ENCODE data around the gene SVOP.

Gene SVOP

DNA sequence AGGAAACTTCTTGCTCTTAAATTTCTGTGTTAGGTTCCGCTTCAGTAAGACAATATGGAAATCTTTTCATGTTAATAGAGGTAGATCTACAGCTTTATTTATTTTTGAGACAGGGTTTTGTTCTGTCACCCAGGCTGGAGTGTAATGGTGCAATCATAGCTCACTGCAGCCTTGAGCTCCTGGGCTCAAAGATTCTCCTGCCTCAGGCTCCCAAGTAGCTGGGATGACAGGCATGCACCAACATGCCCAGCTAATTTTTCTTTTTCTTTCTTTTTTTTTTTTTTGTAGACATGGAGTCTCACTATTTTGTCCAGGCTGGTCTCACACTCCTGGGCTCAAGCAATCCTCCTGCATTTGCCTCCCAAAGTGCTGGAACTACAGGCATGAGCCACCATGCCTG lies 70.9 kb downstream of the SVOP start:
- H3K4me3 ChIP-seq (ENCODE audit: low read length), result no peak overlapping the region
- no peak for TF ChIP-seq ZNF274 (IDR thresholded peaks at IDR 0.05; ENCODE audit: low read depth, low read length)

DNA sequence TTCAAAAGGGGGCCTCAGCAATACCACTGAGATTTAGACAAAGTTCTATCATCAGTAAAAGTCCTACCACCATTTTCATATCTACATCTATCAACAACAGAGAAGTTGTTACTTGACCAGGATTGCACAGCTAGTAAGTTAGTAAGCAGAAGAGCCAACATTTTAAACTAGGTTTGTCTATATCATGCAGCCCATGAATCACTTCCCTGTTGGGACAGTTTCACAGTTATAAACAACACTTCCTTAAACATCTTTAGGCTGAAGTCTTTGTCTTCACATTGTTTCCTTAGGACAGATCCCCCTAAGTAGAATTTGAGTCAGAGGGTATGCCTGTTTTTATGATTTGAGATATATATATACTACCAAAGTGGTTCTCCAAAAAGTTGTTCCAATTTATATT lies 72.5 kb downstream of the SVOP start:
- H3K4me3 ChIP-seq (ENCODE audit: low read length), result no peak overlapping the region
- no peak for TF ChIP-seq ZNF274 (IDR thresholded peaks at IDR 0.05; ENCODE audit: low read depth, low read length)

DNA sequence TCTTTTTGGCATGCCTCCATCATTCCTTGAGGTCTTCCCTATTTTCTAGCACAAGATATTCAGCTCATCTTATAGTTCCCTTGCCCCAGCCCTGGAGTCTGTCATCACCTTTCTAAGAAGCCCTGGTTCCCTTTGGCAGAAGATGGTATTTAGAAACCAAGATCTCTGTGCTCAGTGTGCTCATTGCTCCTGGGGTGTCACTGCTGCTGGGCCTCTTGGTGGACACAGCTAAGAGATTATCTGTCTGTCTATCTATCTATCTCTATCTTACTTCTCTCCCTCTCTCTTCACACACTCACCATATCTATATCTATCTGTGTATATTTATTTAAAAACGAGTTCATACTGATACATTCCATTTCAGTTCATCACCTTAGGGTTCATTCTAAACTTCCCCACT lies 73.8 kb downstream of the SVOP start:
- no peak for TF ChIP-seq ZNF274 (IDR thresholded peaks at IDR 0.05; ENCODE audit: low read depth, low read length)
- no peak overlapping the region for H3K4me3 ChIP-seq (ENCODE audit: low read length)

DNA sequence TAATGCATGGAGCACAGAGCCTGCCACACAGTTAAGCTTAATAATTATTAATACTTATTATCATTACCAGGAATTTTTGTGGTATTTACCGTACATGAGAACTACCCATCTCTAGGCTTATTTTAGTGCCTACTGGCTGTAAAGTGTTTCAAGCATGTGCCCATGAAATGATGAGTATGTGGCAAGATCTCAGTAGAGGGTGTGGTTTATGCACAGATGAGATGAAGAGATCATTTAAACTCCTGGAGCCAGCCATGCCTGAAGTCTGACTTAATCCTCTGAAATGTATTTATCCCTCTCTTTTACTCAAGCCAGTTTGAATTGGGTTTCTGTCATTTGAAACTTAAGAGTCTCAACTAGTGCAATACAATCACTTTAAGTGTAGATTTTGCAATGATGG lies 80.7 kb downstream of the SVOP start:
- TF ChIP-seq ZNF274 (IDR thresholded peaks at IDR 0.05; ENCODE audit: low read depth, low read length), result no peak
- H3K4me3 ChIP-seq (ENCODE audit: low read length), result no peak overlapping the region

DNA sequence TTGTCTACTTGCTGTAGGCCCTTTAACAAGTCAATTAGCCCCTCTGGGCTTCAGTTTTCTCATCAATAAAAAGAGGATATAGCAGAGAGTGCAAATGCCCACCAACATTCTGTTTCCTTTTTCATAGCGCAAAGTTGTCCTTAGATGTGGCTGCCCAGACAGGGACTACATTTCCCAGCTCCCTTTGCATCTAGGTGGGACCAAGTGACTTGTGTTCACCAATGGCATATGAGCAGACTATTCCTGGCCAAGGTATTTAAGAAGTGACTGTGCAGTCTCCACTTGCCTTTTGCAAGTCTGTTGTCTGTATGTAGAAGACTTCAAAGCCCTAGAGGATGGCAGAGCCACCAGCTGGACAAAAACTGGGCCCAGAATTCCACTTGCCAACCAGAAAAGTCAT lies 81.3 kb downstream of the SVOP start:
- no peak for TF ChIP-seq ZNF274 (IDR thresholded peaks at IDR 0.05; ENCODE audit: low read depth, low read length)
- H3K4me3 ChIP-seq (ENCODE audit: low read length), result no peak overlapping the region

DNA sequence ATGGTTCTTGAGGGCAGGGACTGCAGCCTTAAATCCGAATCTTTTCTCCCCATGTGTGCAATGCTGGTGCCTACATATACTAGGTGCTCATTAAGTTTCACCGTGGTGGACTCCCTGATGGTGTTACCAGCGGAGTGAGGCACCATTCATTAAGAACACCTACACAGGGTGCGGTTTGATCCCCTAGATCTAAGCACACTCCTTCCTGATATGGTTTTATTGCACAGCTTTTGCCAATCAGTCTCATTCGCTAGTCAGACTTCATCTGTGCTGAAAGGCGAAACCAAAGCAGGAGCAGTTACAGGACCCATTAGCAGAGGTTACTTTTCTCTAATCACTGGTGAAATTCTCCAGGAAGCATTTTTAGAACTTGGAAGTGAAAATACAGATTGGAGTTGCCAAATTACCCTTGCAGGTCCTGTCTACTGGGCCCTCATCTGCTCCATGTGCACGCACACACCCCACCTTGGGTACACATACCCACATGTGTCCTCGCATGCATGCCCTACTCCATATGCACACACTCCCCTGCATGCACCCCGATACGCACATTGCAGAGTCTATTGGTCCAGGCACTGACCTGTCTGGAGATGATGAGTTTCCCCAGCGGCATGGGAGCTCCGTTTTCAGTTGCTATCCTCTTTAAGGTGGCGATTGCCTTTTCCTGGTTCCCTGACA lies 82.5 kb downstream of the SVOP start:
- no peak for TF ChIP-seq ZNF274 (IDR thresholded peaks at IDR 0.05; ENCODE audit: low read depth, low read length)
- H3K4me3 ChIP-seq (ENCODE audit: low read length), result no peak overlapping the region

DNA sequence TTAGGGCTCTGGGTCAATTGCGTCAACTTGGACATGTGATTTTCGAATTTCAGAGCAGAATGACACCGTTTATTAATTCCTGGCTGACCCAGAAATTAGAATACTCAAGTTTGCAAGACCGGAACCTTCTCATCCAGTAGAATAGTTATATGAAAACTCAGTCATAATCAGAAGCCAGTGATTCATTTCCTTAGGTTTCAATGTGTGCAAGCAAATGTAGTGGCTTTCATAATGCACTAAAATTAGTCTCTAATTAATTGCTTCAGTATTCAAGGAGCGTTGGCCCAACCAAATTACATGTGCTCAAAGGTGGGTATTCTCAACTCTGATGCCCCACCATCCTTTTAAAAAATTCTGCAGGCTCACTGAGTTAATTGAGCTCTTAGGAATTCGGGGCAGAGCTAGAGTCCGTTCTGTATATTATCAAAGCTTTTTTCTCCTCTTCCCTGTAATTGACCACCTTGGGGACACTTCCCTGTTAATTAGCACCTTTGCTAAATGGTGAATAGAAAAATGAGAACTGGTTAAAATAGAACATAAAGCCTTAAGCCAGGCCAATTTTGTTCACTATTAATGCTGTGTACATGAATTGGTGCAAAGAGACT lies 85.6 kb downstream of the SVOP start:
- no peak for TF ChIP-seq ZNF274 (IDR thresholded peaks at IDR 0.05; ENCODE audit: low read depth, low read length)
- H3K4me3 ChIP-seq (ENCODE audit: low read length), result no peak overlapping the region

DNA sequence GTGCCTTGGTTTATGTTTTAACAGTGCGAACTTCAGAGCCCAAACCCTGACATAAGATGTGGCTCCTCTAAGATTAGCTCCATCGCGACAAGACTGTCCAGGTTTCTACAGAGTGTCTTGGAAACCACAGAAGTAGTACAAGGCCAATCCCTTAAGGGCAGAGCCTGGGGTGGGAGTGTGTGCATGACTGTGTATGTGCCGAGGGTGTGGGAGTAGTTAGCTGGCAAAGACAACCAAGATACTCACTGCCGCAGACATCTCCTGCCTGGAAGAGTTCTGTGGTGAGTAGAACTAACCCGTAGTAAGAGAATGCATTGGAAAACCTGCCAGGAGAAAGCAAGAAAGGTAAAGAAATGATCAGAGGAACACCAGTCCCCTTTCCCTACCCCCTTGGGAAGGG lies 86.9 kb downstream of the SVOP start:
- H3K4me3 ChIP-seq (ENCODE audit: low read length), result no peak overlapping the region
- TF ChIP-seq ZNF274 (IDR thresholded peaks at IDR 0.05; ENCODE audit: low read depth, low read length), result no peak

DNA sequence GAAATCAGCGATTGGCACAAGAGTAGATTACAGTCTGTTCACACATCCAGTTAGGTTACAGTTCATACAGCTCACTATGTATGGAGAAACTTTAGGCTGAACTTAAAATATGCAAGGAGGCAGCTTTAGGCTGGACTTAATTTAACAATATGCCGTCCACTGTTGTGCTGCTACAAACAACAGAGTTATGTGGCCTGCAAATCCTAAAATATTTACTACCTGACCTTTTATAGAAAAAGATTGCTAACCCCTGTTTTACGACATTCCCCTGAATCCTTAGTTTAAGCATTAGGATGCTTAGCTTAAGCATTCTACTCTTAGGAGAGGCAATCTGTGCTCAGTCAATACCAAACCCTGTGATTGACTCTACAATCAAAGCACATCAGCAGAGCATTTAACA lies 90.1 kb downstream of the SVOP start:
- no peak for TF ChIP-seq ZNF274 (IDR thresholded peaks at IDR 0.05; ENCODE audit: low read depth, low read length)
- no peak overlapping the region for H3K4me3 ChIP-seq (ENCODE audit: low read length)

DNA sequence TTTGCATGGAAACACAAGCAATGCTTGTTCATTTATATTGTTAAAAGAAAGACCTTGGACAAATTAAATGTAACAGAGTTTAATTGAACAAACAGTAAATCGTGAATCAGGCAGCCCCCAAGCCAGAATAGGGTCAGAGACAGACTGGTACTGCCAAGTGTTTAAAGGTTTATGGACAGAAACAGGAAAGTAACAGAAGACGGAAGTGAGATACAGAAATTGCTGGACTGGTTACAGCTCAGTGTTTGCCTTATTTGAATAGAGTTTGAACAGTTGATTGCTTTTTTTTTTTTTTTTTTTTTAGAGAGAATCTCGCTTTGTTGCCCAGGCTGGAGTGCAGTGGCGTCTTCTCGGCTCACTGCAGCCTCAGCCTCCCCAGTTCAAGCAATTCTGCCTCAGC lies 90.7 kb downstream of the SVOP start:
- no peak for TF ChIP-seq ZNF274 (IDR thresholded peaks at IDR 0.05; ENCODE audit: low read depth, low read length)
- no peak overlapping the region for H3K4me3 ChIP-seq (ENCODE audit: low read length)

DNA sequence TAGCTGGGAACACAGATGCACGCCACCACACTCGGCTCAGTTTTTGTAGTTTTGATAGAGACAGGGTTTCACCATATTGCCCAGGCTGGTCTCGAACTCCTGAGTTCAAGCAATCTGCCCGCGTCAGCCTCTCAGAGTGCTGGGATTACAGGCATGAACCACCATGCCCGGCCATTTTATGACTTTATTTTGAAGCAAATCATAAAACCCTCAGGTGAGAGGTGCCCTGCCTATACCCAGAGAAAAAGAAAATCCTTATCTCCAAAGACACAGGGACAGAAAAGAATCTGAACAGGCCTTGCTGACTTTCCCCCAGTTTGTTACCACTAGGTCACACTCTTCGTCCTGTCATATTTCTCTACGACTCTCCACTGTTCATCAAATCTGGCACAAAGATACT lies 92.2 kb downstream of the SVOP start:
- TF ChIP-seq ZNF274 (IDR thresholded peaks at IDR 0.05; ENCODE audit: low read depth, low read length), result no peak
- no peak overlapping the region for H3K4me3 ChIP-seq (ENCODE audit: low read length)

DNA sequence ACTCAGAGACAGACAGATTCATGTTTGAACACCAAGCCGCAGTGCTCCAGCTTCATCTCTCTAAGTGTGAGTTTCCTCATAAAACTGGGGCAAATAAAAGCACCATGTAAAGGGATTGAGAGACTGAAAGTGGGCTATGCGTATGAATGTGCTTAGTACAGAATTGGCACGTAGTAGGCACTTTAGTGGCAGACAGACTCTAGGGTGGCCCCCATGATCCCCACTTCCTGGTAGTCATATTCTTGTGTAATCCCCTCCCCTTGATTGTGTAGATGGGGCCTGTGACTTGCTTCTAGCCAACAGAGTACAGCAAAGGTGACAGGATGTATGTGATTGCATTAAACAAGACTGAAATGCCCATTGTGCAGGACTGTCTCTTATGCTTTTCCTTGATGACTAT lies 98.0 kb downstream of the SVOP start:
- H3K4me3 ChIP-seq (ENCODE audit: low read length), result no peak overlapping the region
- TF ChIP-seq ZNF274 (IDR thresholded peaks at IDR 0.05; ENCODE audit: low read depth, low read length), result no peak

DNA sequence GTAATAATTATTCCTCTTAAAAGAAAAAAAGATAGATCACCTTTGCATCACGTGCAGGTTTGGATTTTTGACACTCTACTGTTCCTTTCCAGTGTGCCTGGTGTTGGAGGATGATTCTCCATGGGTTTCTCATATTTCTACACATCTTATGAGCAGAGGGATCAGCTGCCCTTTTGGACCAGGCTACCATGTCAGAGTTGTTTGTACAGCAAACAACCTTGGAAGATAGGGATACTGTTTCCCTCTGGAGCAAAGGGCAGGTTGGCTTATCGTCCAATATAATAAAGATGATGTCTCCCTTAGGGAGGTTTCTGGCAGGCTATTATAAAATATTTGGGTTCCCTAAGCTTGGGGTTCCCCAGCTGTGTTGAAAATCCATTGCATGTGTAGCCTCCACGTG lies 98.9 kb downstream of the SVOP start:
- no peak for TF ChIP-seq ZNF274 (IDR thresholded peaks at IDR 0.05; ENCODE audit: low read depth, low read length)

DNA sequence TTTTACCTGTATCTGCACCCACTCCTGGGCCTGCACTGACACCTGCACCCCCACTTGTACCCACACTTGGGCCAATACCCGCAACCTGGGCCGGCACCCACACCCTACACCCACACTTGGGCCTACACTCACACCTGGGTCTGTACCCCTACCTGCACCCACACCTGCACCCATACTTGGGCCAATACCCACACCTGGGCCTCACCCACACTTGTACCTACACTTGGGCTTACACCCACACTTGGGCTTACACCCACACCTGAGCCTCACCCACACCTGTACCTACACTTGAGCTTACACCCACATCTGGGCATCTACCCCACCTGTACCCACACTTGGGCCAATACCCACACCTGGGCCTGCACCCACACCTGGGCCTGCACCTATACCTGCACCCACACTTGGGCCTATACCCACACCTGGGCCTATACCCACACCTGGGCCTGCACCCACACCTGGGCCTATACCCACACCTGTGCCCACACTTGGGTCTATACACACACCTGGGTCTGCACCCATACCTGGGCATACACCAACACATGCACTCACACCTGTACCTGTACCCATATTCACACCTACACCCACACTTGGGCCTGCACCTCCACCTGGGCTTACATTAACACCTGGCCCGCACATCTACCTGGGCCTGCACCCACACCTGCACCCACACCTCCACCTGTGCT lies 101.8 kb downstream of the SVOP start:
- no peak overlapping the region for H3K4me3 ChIP-seq (ENCODE audit: low read length)
- no peak for TF ChIP-seq ZNF274 (IDR thresholded peaks at IDR 0.05; ENCODE audit: low read depth, low read length)

More for the DNA sequence above, 98.9 kb downstream of the SVOP start:
- H3K4me3 ChIP-seq (ENCODE audit: low read length), result no peak overlapping the region

DNA sequence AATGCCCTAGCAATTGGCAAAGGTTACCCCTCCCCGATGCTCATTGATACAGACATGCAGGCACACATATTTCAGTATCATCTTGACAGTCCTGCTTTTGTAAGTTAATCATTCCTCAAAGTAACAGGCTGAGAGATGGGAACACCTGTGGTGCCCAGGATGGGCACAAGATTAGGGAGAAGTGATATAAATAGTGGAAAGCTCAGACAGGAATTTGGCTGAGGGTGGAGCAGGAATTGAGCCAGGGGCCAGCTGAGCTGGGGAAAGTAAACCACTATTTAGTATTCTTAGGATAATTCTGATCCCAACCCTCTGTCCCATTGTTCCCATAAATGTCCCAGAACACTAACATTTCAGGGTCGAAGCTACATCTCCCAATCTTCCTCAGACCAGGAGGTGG lies 102.7 kb downstream of the SVOP start:
- TF ChIP-seq ZNF274 (IDR thresholded peaks at IDR 0.05; ENCODE audit: low read depth, low read length), result no peak
- H3K4me3 ChIP-seq (ENCODE audit: low read length), result no peak overlapping the region

Data from GM08714 (cell line).